Inflammatory macrophage (primary cell): ENCODE data around the gene CRP.
"Not testable (repeated sequence)": the region's sequence is repeated elsewhere in the genome, so short reads cannot be mapped to it uniquely, and the experiment has no call there.

Experiments
- DNase-seq, 2 donors: peaks; one replicate each; pipeline ENCODE4 v3.0.0-alpha.2; 2020 to 2022

CRP gene

DNA sequence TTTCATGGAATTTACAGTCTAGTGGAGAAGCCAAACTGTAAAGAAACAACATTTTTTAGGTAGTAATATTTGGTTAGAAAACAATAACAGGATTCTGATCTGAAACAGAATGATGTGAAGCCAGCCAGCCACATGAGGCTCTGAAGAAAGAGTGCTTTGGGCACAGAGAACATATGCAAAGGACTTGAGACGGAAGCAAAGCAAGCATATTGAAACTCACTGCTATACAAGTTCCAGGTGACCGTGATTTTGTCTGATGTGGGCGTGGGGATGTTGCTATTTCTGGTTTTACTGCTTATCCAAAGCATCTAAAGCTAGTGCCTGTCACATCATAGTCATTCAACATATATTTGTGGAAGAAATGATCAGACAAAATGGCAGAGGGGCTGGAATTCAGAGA lies 14.7 kb downstream of the CRP start:
- DNase-seq = no peak

DNA sequence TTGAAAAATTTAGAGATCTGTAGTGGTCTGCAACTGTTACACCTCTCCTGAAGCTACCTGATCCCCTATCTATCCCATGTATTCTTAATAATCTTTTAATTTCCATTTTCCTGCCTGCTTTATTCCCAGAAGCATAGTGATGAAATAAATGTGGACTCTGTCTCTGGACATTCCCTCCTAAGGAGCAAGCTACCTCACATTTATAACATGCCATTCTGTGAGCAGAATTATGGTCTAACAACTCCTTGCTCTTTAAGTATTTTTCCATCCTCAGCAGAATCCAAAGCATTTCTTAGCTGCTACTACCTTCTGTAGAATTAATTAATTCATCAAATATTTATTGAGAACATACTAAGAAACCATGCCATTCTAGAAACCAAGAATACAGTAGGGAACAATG lies 15.1 kb downstream of the CRP start:
- DNase-seq = no peak

DNA sequence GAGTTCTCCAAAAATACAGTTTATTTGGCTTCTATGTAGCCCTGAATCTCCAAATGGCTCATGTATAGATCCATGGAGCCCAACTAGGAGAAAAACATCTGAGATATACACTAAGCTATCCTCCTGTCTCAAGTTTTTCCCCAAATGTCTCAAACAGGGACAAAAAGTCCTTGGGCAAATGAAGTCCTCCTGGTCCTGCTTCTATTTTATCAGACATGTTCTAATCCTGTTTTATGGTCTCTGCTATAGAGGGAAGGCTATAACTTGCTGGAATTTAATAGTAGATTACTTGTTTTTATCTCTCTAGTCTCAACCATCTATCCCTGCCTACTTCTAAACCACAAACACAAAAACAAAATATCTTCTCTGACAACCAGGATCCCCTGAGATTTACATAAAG lies 26.9 kb downstream of the CRP start:
- no peak for DNase-seq

DNA sequence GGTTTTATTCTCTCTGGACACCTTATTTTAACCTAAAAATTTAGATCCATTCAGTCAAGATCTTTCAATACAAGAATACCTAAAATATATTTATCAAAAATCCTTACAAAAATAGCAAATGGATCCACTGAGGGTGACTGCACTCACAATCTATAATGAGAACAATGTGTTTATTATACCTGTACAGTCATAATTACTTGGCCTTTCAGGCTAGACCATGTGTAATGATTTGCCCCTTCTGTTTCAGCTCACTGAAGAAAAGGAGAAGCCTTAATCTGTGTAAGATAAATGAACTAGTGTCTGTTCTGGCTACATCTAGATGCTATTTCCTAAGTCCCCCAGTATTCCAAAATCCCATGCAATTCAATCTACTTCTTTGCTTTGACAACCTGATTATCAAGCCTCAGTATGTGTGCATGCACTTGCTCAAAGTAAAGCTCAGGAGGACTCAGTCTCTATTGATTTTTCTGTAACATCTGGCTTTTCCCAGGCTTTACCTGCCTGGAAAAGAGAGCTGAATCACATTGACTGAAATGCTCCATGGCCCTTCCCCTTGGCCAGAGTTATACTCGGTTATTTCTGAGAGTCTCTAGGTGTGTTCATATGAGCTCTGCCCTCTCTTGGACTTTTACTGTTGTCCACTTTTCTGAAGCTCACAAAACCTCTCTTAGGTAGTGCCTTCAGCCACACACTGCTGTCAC lies 27.6 kb downstream of the CRP start:
- no peak for DNase-seq

DNA sequence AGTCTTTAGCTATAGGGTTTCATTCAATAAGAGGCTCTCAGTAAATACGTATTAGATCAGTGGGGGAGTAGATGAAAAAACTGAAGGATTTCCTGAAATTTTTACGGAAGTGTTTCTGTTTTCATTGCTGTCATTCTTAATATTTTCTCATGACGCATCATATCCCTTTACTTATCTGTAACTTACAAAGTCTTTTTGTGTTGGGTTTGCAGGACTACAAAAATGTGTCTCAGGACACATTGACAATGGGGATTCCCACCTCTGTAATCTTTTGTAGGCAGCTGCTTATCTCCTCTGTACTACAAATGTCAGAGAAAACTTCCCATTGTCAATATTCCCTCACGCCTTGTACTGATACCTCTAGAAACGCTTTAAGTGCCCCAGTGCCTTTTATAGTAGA lies 35.5 kb downstream of the CRP start:
- no peak for DNase-seq

DNA sequence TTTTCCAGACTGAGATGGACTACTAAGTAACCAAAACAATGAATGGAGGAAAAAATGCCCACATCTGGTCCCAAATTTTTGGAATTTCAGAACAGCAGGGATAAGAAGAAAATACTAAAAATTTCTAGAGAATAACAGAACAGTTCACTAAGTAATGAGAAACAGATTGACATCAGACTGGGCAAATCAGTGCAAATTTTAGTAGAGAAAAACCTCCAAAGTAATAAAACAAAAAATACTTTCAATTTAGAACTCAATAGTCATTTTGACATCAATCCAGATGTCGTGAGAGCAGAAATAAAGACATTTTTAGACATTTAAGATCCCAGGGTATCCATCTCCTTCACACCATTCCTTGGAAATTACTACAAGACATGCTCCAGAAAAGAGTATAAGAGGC lies 39.3 kb downstream of the CRP start:
- DNase-seq = no peak

DNA sequence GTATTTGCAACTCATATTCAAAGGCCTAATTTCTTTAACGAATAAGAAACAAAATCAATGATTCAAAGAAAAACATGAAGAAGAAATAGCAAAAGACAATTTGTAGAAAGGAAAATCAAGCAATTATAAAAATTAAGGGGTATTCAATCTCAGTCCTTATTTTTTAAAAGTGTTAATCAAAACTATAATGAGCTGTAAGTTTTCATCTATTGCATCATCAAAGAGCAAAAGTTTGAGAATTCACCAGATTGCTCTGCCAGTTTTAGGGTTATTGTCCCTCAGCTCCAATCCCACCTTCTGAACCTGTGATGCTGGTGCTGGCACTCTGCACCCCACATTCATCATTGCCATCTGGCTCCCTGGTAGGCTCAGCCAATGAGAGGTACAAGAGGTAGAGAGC lies 42.0 kb downstream of the CRP start:
- DNase-seq = not testable (repeated sequence)

DNA sequence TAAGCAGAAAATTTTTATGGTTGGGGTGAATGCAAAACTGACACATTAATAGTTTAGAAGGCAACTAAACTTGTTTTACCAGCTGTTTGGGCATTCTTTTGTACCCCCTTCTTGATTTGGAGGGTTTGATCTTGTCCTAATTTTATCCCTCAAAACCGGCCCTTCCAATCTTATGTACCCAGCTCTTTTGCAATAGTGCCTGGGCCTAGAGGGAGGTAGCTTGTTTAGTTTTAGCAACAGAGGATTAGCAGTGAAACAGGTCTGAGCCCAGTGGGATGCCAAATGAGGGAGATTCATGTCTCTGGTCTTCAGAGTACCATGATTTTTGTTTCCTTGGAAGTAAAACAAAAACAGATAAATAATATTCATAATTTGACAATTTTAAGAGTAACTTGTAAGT lies 45.1 kb downstream of the CRP start:
- no peak for DNase-seq

DNA sequence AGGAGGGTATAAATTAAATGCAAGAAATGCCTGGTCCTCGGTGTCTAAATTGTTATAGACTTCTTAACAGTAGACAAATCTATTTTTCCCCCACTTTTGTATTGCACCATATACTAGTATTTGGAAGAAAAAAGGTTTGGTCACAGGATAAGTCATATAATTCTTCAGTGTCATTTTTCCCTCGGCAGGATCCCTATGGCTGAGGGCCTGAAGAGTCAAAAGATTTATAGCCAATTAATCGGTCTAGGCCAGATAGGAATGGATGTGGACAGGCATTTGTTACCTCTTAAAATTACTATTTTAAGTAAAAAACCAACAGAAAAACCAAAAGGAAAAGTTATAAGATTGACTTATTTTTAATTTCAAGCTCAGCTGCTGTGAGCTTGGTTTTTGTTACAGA lies 45.6 kb downstream of the CRP start:
- DNase-seq = no peak

DNA sequence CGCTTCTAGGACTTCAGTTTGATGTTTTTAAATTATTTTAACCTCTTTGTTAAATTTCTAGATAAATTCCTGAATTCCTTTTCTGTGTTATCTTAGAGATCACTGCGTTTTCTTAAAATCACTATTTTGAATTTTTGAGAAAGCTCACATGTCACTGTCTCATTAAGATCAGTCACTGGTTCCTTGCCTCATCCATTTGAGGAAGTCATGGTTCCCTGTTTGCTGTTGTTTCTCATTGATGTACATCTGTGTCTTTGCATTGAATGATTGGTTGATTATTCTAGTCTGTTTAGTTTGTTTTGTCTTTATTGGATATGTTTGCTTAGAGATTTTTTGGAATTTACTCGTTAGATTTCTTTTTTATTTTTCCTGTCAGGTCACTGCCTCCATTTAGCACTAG lies 50.1 kb downstream of the CRP start:
- DNase-seq = peak; percentile 72 to 79

DNA sequence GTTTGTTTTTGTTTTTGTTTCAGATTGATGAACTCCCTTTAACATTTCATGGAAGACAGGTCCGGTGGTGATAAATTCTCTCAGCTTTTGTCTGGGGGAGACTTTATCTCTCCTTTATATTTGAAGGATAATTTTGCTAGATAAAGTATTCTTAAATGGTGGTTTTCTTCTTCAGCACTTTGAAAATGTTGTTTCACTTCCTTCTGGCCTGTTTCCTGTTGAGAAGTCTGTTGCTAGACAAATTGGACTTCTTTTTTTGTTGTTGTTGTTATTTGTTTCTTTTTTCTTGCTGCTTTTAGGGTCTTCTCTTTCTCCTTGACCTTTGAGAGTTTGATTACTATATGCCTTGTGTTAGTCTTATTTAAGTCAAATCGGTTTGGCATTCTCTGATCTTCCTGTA lies 50.8 kb downstream of the CRP start:
- peak; percentile 34 to 44 for DNase-seq
